ENCODE results near the gene CHML.

DNA sequence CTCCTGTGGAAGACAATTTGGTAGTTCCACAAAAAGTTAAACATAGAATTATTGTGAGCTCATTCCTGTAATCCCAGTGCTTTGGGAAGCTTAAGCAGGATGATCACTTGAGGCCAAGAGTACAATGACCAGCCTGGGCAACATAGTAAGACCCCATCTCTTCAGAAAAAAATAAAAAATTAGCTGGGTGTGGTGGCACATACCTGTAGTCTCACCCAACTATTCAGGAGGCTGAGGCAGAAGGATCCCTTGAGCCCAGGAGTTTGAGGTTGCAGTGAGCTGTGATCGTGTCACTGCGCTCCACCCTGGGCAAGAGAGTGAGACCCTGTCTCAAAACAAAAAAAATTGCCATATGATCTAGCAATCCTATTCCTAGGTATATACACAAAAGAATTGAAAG lies 4.1 kb upstream of the CHML start:
- TF ChIP-seq, protein P1, sequence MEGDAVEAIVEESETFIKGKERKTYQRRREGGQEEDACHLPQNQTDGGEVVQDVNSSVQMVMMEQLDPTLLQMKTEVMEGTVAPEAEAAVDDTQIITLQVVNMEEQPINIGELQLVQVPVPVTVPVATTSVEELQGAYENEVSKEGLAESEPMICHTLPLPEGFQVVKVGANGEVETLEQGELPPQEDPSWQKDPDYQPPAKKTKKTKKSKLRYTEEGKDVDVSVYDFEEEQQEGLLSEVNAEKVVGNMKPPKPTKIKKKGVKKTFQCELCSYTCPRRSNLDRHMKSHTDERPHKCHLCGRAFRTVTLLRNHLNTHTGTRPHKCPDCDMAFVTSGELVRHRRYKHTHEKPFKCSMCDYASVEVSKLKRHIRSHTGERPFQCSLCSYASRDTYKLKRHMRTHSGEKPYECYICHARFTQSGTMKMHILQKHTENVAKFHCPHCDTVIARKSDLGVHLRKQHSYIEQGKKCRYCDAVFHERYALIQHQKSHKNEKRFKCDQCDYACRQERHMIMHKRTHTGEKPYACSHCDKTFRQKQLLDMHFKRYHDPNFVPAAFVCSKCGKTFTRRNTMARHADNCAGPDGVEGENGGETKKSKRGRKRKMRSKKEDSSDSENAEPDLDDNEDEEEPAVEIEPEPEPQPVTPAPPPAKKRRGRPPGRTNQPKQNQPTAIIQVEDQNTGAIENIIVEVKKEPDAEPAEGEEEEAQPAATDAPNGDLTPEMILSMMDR (IDR thresholded peaks at IDR 0.05; ENCODE audit: insufficient read depth, low read length, poor library complexity, severe bottlenecking), result no peak
- no peak for TF ChIP-seq EZH2phosphoT487 (conservative IDR thresholded peaks at IDR 0.05; ENCODE audit: low read length)
